ENCODE measurements around the gene HECTD4.
A peak's percentile ranks its signal among the peaks of the same experiment; 100 is the strongest.
"Not testable (repeated sequence)": the region's sequence is repeated elsewhere in the genome, so short reads cannot be mapped to it uniquely, and the experiment has no call there.

HECTD4 gene

DNA sequence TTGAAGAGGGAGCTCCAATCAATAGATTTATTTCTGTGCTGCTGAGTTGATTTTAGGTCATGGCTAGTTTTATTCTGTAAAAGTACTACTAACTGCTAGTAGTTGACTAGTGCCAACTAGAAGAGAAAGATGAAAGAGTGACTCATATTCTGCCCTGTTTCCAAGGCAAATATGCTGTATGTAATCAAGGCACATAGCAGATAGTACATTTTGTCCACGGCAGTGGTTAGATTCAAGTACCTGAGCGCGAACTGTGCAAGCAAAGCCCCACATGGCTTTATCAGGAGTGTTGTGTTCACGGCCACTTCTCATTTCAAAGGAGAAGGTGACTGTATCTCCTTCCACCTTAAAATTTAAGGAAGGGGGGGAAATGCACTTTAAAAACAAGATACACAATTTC is 130.0 kb downstream of the HECTD4 start:
- no peak for DNase-seq

- DNase-seq, result not testable (repeated sequence)
Measured at GRCh38 chr12:112244902-112245301, 137.3 kb downstream of the HECTD4 start.

GRCh38 chr12:112243255-112244110 is 138.7 kb downstream of the HECTD4 start:
- no peak for DNase-seq

DNA sequence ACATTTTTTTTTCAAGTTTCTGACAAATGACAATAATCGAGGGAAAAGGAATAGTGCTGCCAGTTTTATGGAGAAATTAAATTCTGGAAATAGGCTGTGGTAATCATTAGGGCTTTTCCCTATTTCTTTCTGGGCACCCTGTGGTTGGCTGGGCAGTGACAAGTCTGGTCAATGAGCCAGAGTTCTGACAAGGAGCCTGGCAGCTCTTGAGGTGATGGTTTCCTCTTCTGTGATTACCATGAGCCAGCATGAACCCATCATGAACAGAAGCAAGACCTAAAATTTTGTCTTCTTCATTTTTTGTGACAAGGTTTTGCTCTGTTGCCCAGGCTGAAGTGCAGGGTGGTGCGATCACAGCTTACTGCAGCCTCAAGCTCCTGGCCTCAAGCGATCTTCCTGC is 141.1 kb downstream of the HECTD4 start:
- DNase-seq, result no peak

DNA sequence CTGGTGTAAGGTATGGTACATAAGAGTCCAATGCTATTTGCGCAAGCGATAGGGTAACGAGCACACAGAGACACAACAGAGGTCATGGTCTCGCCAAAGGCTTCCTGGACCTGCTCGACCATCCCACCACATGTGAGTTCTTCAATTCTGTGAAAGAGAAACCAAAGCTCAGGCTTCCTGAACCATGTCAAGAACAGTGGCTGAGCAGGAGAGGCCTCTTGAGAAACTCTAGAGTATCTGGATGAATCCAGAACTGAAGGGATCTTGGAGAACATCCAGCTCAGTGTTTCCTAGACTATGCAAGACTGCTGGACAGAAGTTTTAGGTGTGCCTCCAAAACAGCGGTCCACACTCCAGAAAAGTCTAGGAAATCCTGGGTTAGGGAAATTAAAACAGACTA is 142.3 kb downstream of the HECTD4 start:
- no peak for DNase-seq

DNA sequence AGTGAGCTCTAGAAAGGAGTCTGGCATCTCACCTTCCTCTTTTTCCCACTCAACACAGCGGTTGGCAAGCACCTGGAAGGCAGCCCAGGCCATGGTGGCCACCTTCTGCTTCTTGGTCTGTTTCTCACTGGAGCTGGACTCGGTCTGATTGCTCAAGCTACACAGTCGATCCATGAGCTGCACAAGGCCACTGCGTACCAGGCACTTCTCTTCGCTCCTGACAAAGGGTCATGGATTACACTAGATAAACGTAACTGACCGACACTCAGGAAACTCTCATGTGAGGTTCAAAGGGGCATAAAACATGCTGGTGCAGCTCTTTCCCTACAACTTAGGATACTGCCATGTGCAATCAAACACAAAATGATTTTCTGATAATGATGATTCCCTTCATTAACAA is 143.2 kb downstream of the HECTD4 start:
- DNase-seq, result no peak

DNA sequence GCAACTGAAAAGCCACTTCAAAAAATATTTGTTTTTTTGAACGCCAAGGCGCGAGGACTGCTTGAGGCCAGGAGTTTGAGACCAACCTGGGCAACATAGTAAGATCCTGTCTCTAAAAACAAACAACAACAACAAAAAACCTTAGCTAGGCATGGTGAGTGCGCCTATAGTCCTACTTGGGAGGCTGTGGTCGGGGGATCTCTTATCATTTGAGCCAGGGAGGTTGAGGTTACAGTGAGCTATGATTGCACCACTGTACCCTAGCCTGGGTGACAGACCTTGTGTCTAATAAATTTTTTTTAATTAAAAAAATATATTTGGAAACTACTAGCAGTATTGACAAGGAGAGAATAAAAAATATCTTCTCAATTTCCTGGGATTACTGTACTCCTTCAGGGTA is 143.8 kb downstream of the HECTD4 start:
- DNase-seq, result no peak

DNA sequence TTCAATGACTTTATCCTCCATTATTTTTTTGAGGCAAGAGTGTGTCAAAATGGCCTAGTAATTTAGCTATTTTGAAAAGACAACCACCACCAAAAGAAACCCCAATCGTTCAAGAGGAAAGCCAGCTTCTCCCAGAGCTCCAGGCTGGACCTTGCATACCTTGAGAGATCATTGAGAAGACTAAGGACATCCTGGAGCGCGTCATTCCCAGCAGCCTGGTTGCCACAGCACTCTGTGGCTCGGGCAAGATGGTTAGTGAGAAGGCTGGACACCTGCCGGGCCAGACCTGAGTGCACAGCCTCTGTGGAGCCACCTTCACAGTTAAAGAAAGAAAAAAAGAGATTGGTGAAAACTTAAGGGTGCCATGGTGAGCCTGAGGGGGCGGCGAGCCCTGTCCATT is 145.4 kb downstream of the HECTD4 start:
- DNase-seq, result no peak

DNA sequence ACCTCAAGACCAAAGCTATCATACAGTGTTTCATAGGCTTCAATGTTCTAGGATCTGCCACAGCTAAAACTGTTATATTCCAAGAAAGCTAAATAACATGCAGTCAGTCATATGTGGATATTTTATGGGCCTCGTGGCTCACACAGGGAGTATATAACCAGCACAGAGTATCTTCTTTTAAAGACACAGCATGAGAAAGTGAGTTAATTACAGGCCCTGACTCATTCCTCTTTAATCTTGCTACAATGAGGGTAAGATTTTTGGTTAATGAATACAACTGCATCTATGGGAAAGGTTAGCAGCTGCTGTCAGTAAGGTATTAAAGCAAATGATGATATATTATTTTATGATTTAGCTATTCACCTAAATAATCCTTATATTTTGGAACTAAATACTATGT is 145.8 kb downstream of the HECTD4 start:
- no peak for DNase-seq

DNA sequence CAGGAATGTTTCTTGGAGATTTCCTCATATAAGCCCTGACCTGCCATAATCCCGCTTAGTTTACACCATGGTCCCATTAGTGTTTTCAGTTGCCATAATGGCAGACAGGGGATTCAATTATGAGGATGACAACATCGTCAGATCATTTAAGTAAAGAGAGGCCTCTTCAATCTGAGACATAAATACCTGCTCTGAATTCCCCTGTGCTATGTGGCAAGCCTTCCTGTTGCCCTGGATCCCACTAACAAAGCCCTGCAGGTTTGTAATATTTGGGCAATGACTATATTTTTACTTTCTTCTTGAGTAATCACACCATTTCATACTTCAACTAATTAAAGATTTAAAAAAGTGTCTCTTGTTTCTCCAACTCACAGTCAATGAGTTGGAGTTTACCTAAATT is 147.9 kb downstream of the HECTD4 start:
- DNase-seq, result no peak

- no peak for DNase-seq
Measured at GRCh38 chr12:112233242-112233641, 149.0 kb downstream of the HECTD4 start.

DNA sequence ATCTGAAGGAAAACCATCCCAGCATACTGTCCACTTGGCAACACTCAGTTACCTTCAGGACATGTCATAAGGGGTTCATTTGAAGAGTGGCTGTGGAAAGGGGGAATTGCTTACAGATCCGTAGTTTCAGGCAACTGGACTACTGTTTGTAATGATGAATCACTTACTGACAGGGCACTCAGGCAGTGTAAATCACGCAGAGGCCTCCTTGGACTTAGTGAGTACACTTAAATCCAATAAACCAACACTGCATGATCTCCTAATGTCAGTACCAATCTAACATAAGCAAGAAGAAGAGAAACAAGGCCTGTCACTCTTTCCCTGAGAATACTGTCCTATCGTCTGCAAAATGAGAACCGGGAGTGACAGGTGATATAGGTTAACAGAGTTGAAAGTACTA is 152.1 kb downstream of the HECTD4 start:
- DNase-seq, result no peak

DNA sequence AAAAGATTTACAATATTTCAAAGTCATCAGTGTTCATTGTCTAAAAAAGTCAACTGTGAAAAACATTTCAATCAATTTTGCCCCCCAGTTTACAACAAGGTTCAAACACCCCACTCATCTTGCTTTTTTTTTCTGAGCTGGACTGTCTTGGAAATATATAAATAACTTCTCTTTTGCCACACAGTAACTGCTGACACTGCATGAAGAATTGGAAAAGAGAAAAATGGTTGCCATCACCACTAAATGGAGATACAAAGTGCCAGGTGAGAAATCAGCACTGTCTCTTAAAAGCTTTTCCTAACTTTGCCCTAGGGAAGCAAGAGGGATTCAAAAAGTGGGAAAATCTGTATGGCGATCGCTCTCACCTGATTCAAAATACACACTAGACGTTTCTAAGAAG is 155.5 kb downstream of the HECTD4 start:
- no peak for DNase-seq

DNA sequence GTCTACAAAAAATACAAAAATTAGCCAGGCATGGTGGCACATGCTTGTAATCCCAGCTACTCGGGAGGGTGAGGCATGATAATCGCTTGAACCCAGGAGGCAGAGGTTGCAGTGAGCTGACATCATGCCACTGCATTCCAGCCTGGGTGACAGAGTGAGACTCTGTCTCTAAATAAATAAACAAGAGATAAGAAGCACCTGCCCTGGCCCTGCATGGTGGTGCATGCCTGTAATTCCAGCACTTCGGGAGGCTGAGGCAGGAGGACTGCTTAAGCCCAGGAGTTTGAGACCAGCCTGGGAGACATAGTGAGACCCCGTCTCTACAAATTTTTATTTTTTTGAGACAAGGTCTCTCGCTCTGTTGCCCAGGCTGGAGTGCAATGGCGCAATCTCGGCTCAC is 161.6 kb downstream of the HECTD4 start:
- DNase-seq, result not testable (repeated sequence)

- no peak for DNase-seq
Measured at GRCh38 chr12:112219195-112219594, 163.0 kb downstream of the HECTD4 start.

- DNase-seq, result no peak
Measured at GRCh38 chr12:112218150-112218549, 164.1 kb downstream of the HECTD4 start.

GRCh38 chr12:112217647-112218046 is 164.6 kb downstream of the HECTD4 start:
- no peak for DNase-seq

- DNase-seq, result no peak
Measured at GRCh38 chr12:112216223-112216622, 166.0 kb downstream of the HECTD4 start.

DNA sequence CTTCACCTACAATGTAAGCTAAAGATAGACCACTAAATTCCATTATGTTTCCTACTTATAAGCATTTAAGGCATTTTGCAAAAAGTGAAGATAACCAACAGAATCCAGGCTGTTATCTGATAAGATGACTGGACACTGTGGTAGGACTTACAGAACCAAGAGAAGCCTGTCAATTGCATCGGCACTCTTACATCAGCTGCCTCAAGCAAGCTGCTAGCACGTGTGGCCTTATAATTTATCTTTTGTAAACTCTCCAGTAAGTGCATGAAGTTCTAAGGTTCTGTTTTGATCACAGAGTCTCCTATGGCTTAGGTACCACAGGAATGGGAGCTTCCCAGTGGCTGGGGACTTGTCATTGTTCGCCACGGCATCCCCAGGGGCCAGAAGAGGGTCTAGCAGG is 168.2 kb downstream of the HECTD4 start:
- DNase-seq, result no peak

- no peak for DNase-seq
Measured at GRCh38 chr12:112208301-112208910, 173.8 kb downstream of the HECTD4 start.

DNA sequence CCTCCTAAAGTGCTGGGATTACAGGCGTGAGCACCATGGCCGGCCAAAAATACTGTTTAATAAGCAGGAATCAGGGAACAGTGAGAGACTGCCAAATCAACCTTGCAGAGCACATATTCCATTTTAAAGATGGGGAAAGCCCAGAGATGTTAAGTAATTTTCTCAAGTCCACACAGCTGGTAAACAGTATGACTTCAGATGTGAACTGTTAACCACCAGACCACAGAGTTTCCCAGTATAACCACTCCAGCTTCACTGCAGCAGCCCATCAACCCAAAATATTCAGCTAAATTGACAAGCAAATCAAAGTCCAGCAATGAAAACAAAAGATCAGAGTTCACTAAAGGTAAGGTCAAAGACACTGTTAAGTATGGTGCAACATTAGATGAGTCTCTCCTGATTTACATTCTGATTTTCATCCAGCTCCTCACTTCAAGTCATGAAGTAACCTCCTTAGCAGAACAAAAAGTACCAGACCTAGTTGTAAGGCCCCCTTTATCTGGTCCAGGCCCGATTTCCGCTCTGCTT is 174.8 kb downstream of the HECTD4 start:
- no peak for DNase-seq

GRCh38 chr12:112206944-112207343 is 175.3 kb downstream of the HECTD4 start:
- DNase-seq, result no peak

DNA sequence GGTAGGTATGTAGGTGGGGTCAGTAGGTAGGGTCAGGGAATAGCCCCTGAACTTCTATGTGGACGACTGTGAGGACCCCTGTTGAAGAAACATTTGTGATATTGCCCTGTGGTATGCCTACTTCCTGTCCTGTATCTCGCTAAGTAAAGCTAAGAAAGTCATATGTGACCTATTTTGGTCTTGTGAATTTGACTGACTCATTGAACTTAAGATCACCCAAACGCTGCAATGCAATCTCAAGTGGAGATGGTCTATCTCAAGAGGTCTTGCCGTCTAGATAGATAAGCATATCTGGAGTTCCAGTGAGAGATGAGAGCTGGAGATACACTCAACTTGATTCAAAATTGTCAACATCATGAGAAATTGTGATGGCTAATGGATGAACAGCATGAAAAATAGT is 183.1 kb downstream of the HECTD4 start:
- DNase-seq, result no peak

DNA sequence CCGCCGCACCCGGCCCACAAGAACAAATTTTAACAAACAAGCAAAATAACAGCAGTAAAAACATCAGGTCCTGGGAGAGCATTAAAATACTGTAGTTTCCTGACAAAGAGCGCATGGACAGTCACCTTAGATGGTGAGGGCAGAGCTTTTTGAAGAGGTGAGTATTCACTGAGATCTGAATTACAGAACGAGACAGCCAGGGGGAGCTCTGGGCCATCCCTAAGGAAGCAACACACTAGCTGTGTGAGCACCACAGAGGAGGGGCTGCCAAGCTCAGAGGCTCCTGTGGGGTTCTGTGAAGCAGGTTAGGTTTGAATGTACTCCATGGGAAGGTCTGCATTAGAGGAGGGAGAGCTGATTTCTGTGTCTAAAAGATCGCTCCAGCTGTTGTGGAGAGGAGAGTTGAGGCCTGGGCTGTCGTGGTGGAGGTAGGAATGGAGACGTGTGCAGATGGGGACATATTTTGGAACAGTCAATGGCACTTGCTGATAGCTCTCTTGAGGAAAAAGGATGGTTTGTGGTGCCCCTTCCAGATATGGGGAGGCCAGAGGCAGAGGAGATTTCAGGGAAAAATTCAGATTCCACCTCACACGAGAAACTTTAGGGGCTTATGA is 184.0 kb downstream of the HECTD4 start:
- peak; percentile 65 for DNase-seq

All from activated CD8-positive, alpha-beta memory T cell treated with anti-CD3 and anti-CD28 coated beads for 24 hours (primary cell).